Measurements from ENCODE around the gene MISP3. TPM values are rescaled to one million over a fixed set of nuclear protein-coding genes. Genes with fewer than 3 reads are reported as not detected.

MISP3 gene
- polyA plus RNA-seq, 1 donor from 2014 or later: 8.2 TPM

DNA sequence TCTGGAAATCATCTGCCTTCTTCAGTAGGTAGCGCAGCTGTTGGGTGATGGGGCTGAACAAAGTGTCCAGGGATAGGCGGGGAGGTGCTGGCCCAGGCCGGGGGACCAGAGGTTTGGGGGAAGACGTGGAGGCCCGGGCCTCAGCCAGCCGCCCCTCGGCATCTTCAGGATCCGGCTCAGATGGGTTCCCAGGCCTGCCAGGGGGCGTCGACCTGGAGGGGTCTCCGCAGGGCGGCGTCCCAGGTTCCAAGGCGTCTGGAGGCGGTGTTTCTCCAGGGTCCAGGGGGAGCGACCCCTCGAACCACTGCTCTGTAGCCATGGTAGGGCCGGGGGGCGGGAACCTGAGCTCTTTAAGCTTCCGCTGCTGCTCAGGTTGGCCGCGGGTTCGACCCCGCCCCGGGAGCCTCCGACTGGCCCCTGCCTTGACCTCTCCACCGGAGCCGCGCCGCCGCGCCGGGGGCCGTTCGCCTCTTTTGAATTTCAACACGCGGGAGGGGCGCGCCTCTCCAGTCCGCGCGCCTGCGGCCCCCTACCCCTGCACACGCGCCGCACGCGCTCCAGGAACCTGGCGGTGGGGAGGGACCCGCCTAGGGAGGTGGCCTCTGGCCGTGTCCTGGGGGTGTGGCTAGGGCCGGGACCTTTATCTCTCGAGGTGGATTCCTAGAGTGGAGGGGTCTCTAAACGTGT is 12.9 kb downstream of the MISP3 start, which contains the start of gene C19orf67:
Gene C19orf67 (minus strand): TSS at position 475 of the 687 bp plus-strand sequence. CDS start 156 bp downstream, at position 319.
- Histone ChIP-seq H3K27ac (ENCODE audit: low read length) (no peak within 1 kb of the TSS), H4K20me1 (ENCODE audit: insufficient read depth) (peaks cover 8% of the 10 kb centered on the region), H2AFZ (ENCODE audit: low read depth, low read length) (no peak within 1 kb of the TSS), H3K9me3 (ENCODE audit: low read length) (no peaks in the 10 kb centered on the region), H3K36me3 (ENCODE audit: insufficient read depth, low read length) (no peaks in the 10 kb centered on the region), H3K27me3 (ENCODE audit: insufficient read depth, low read depth, low read length) (no peaks in the 10 kb centered on the region), H3F3A (ENCODE audit: insufficient read depth, low read length, poor library complexity, severe bottlenecking) (no peaks in the 10 kb centered on the region), H3K4me3 (ENCODE audit: low read length) (no peak within 1 kb of the TSS), H3K9ac (ENCODE audit: low read length) (no peak within 1 kb of the TSS), H3K4me2 (ENCODE audit: low read length) (no peak within 1 kb of the TSS), H3K79me2 (replicated peaks; ENCODE audit: insufficient read depth, low read length) (no peaks in the 10 kb centered on the region), H3K9me2 (ENCODE audit: insufficient read depth, low read length) (no peaks in the 10 kb centered on the region)
- no peak for TF ChIP-seq SMC3 (conservative IDR thresholded peaks at IDR 0.05; ENCODE audit: poor library complexity)
- no peak for TF ChIP-seq TAF1 (IDR thresholded peaks at IDR 0.05; ENCODE audit: low read depth)
- TF ChIP-seq EP300 (conservative IDR thresholded peaks at IDR 0.05; ENCODE audit: poor library complexity, severe bottlenecking): no peak
- TF ChIP-seq MXI1 (conservative IDR thresholded peaks at IDR 0.05; ENCODE audit: poor library complexity, severe bottlenecking): no peak
- no peak for TF ChIP-seq EZH2 (IDR thresholded peaks at IDR 0.05; ENCODE audit: borderline replicate concordance, insufficient read depth, low read length, poor library complexity, severe bottlenecking)
- TF ChIP-seq, protein P1, sequence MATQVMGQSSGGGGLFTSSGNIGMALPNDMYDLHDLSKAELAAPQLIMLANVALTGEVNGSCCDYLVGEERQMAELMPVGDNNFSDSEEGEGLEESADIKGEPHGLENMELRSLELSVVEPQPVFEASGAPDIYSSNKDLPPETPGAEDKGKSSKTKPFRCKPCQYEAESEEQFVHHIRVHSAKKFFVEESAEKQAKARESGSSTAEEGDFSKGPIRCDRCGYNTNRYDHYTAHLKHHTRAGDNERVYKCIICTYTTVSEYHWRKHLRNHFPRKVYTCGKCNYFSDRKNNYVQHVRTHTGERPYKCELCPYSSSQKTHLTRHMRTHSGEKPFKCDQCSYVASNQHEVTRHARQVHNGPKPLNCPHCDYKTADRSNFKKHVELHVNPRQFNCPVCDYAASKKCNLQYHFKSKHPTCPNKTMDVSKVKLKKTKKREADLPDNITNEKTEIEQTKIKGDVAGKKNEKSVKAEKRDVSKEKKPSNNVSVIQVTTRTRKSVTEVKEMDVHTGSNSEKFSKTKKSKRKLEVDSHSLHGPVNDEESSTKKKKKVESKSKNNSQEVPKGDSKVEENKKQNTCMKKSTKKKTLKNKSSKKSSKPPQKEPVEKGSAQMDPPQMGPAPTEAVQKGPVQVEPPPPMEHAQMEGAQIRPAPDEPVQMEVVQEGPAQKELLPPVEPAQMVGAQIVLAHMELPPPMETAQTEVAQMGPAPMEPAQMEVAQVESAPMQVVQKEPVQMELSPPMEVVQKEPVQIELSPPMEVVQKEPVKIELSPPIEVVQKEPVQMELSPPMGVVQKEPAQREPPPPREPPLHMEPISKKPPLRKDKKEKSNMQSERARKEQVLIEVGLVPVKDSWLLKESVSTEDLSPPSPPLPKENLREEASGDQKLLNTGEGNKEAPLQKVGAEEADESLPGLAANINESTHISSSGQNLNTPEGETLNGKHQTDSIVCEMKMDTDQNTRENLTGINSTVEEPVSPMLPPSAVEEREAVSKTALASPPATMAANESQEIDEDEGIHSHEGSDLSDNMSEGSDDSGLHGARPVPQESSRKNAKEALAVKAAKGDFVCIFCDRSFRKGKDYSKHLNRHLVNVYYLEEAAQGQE (IDR thresholded peaks at IDR 0.05; ENCODE audit: borderline replicate concordance): no peak
- no peak for TF ChIP-seq RAD21 (conservative IDR thresholded peaks at IDR 0.05)
- TF ChIP-seq, protein P2, sequence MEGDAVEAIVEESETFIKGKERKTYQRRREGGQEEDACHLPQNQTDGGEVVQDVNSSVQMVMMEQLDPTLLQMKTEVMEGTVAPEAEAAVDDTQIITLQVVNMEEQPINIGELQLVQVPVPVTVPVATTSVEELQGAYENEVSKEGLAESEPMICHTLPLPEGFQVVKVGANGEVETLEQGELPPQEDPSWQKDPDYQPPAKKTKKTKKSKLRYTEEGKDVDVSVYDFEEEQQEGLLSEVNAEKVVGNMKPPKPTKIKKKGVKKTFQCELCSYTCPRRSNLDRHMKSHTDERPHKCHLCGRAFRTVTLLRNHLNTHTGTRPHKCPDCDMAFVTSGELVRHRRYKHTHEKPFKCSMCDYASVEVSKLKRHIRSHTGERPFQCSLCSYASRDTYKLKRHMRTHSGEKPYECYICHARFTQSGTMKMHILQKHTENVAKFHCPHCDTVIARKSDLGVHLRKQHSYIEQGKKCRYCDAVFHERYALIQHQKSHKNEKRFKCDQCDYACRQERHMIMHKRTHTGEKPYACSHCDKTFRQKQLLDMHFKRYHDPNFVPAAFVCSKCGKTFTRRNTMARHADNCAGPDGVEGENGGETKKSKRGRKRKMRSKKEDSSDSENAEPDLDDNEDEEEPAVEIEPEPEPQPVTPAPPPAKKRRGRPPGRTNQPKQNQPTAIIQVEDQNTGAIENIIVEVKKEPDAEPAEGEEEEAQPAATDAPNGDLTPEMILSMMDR (IDR thresholded peaks at IDR 0.05; ENCODE audit: poor library complexity, severe bottlenecking): no peak
- no peak for TF ChIP-seq POLR2AphosphoS5 (IDR thresholded peaks at IDR 0.05)

DNA sequence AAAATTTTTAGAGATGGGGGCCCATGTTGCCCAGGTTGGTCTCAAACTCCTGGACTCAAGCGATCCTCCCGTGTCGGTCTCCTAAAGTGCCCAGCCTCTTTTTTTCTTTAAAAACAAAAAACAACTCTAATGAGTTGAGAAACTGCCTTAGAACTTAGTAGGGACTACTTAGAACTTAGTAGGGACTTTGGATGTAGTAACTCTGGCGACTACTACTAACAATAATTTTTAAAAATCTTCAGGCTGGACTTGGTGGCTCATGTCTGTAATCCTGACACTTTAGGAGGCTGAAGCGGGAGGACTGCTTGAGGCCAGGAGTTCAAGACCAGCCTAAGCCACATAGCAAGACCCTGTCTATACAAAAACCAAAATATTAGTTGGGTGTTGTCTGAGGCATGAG is 13.5 kb downstream of the MISP3 start:
- Histone ChIP-seq H3K27ac (ENCODE audit: low read length) (no peak overlapping the region), H3K27me3 (ENCODE audit: insufficient read depth, low read depth, low read length) (no peaks in the 10 kb centered on the region), H3K36me3 (ENCODE audit: insufficient read depth, low read length) (no peaks in the 10 kb centered on the region), H3K9me2 (ENCODE audit: insufficient read depth, low read length) (no peaks in the 10 kb centered on the region), H2AFZ (ENCODE audit: low read depth, low read length) (no peak overlapping the region), H4K20me1 (ENCODE audit: insufficient read depth) (peaks cover 8% of the 10 kb centered on the region), H3K9me3 (ENCODE audit: low read length) (no peaks in the 10 kb centered on the region), H3F3A (ENCODE audit: insufficient read depth, low read length, poor library complexity, severe bottlenecking) (no peaks in the 10 kb centered on the region), H3K4me2 (ENCODE audit: low read length) (no peak overlapping the region), H3K9ac (ENCODE audit: low read length) (no peak overlapping the region), H3K79me2 (replicated peaks; ENCODE audit: insufficient read depth, low read length) (no peaks in the 10 kb centered on the region), H3K4me3 (ENCODE audit: low read length) (no peak overlapping the region)
- TF ChIP-seq MXI1 (conservative IDR thresholded peaks at IDR 0.05; ENCODE audit: poor library complexity, severe bottlenecking) (no peak), POLR2AphosphoS5 (IDR thresholded peaks at IDR 0.05) (no peak), SMC3 (conservative IDR thresholded peaks at IDR 0.05; ENCODE audit: poor library complexity) (no peak), EZH2 (IDR thresholded peaks at IDR 0.05; ENCODE audit: borderline replicate concordance, insufficient read depth, low read length, poor library complexity, severe bottlenecking) (no peak), EP300 (conservative IDR thresholded peaks at IDR 0.05; ENCODE audit: poor library complexity, severe bottlenecking) (no peak), TAF1 (IDR thresholded peaks at IDR 0.05; ENCODE audit: low read depth) (no peak)
- TF ChIP-seq, protein P2 (IDR thresholded peaks at IDR 0.05; ENCODE audit: poor library complexity, severe bottlenecking): no peak
- TF ChIP-seq, protein P1 (IDR thresholded peaks at IDR 0.05; ENCODE audit: borderline replicate concordance): no peak

Data from neural cell (in vitro differentiated cells).